Endodermal cell (in vitro differentiated cells): ENCODE data around the gene DCC. TPM values are rescaled to one million over a fixed set of nuclear protein-coding genes. Genes with fewer than 3 reads are reported as not detected.

Source experiments
- DNase-seq: peaks from one replicate; pipeline ENCODE4 v3.0.0-alpha.2; 2017
- H3K27ac ChIP-seq: 2 replicates; pipeline ENCODE4 v1.5.1; 2013; ENCODE audit warnings: mild to moderate bottlenecking, low read depth, low read length, moderate library complexity
- H3K27me3 ChIP-seq: 2 replicates; pipeline ENCODE4 v1.6.1; 2013; ENCODE audit warnings: mild to moderate bottlenecking, low read length, moderate library complexity; ENCODE audit not compliant: insufficient read depth, control insufficient read depth, poor library complexity, severe bottlenecking
- H3K36me3 ChIP-seq: 2 replicates; pipeline ENCODE4 v1.7.0; 2013; ENCODE audit warnings: mild to moderate bottlenecking, low read length, moderate library complexity; ENCODE audit not compliant: control insufficient read depth, insufficient read depth
- H3K4me1 ChIP-seq: one replicate; pipeline ENCODE4 v1.7.0; 2013; ENCODE audit warnings: low read length; ENCODE audit not compliant: control insufficient read depth, insufficient read depth
- H3K4me3 ChIP-seq: 2 replicates; pipeline ENCODE4 v1.5.1; 2013; ENCODE audit warnings: mild to moderate bottlenecking, low read length, moderate library complexity
- H3K9ac ChIP-seq: 2 replicates; pipeline ENCODE4 v1.6.1; 2013; ENCODE audit warnings: mild to moderate bottlenecking, low read length, moderate library complexity; ENCODE audit not compliant: poor library complexity, severe bottlenecking; ENCODE audit errors: extremely low read depth
- H3K9me3 ChIP-seq: 2 replicates; pipeline ENCODE4 v1.6.1; 2013; ENCODE audit warnings: mild to moderate bottlenecking, low read length, moderate library complexity; ENCODE audit not compliant: control insufficient read depth
- H3K27ac Mint-ChIP-seq: 2 replicates; pipeline ENCODE4 v1.8.0; 2020; ENCODE audit warnings: mixed read lengths
- H3K27me3 Mint-ChIP-seq: 2 replicates; pipeline ENCODE4 v1.8.0; 2021; ENCODE audit warnings: mild to moderate bottlenecking, mixed read lengths; ENCODE audit not compliant: insufficient read depth
- H3K36me3 Mint-ChIP-seq: 2 replicates; pipeline ENCODE4 v1.8.0; 2020; ENCODE audit warnings: low read depth, mixed read lengths
- H3K4me1 Mint-ChIP-seq: 2 replicates; pipeline ENCODE4 v1.8.0; 2020; ENCODE audit warnings: mixed read lengths
- H3K4me3 Mint-ChIP-seq: 2 replicates; pipeline ENCODE4 v1.8.0; 2020; ENCODE audit warnings: mild to moderate bottlenecking, moderate library complexity, mixed read lengths
- H3K9me3 Mint-ChIP-seq: 2 replicates; pipeline ENCODE4 v1.8.0; 2020; ENCODE audit warnings: mild to moderate bottlenecking, mixed read lengths
- WGBS, 2 experiments: methylation state at CpG; one replicate each; pipeline versions ENCODE4 v1.1.5 to v1.1.7; 2013; ENCODE audit warnings: missing lambda C conversion rate in 2 of 2, mixed read lengths in 1 of 2; ENCODE audit not compliant: insufficient coverage in 1 of 2, insufficient read length in 1 of 2; 5-methylcytosine and 5-hydroxymethylcytosine counted together
- total RNA-seq, 2 donors: library from RNA; stranded (reverse); fragmentation: NEBNext Ultra II Directional in 1 of 2; extraction: Animal tissue kit (Norgen Biotek cat#: 25700) in 1 of 2; gene quantifications; 2 replicates in 1 of 2; 3 replicates in 1 of 2; pipeline ENCODE4 v1.2.1, GENCODE V29; 2021
- TF ChIP-seq, protein P1 (sequence below): fragments of 200-600 bp; sonication (generic); conservative IDR thresholded peaks from 2 replicates; pipeline ENCODE4 v1.5.0; 2021; ENCODE audit warnings: antibody characterized with exemption, mild to moderate bottlenecking

Gene DCC
- total RNA-seq, 2 donors from 2014 or later, result 0.77 to 0.97 TPM

DNA sequence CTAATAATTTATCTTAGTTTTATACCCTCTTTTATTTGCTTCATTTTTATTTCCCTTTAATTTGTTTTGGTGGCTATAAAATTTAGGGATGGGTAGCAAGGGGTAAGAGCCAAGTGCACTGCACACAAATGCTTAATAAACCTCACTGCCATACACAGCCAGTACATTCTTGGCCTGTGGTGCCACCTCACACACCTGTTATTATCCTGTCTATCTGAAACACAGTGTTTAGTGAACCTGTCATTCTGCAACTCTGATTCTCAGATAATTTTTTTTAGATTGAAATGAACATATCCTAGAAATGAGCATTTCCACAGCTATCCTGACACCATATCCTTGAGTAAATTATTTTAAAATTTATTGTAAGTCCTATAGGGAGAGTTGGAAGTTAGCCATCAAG, 807.5 kb downstream of the DCC start:
- no peak overlapping the region for H3K4me3 ChIP-seq
- H3K27me3 ChIP-seq, result no peaks in the 10 kb centered on the region
- H3K4me3 Mint-ChIP-seq, result no peak overlapping the region
- no peaks in the 10 kb centered on the region for H3K27me3 Mint-ChIP-seq
- H3K4me1 Mint-ChIP-seq, result no peaks in the 10 kb centered on the region
- no peaks in the 10 kb centered on the region for H3K36me3 ChIP-seq
- H3K27ac ChIP-seq, result peak overlapping the region; percentile 66
- TF ChIP-seq, protein P1, sequence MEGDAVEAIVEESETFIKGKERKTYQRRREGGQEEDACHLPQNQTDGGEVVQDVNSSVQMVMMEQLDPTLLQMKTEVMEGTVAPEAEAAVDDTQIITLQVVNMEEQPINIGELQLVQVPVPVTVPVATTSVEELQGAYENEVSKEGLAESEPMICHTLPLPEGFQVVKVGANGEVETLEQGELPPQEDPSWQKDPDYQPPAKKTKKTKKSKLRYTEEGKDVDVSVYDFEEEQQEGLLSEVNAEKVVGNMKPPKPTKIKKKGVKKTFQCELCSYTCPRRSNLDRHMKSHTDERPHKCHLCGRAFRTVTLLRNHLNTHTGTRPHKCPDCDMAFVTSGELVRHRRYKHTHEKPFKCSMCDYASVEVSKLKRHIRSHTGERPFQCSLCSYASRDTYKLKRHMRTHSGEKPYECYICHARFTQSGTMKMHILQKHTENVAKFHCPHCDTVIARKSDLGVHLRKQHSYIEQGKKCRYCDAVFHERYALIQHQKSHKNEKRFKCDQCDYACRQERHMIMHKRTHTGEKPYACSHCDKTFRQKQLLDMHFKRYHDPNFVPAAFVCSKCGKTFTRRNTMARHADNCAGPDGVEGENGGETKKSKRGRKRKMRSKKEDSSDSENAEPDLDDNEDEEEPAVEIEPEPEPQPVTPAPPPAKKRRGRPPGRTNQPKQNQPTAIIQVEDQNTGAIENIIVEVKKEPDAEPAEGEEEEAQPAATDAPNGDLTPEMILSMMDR, result no peak
- no peak overlapping the region for H3K9ac ChIP-seq
- H3K36me3 Mint-ChIP-seq, result no peaks in the 10 kb centered on the region
- no peaks in the 10 kb centered on the region for H3K4me1 ChIP-seq
- no peak overlapping the region for H3K27ac Mint-ChIP-seq
- H3K9me3 ChIP-seq, result no peaks in the 10 kb centered on the region
- no peaks in the 10 kb centered on the region for H3K9me3 Mint-ChIP-seq
- DNase-seq, result no peak

DNA sequence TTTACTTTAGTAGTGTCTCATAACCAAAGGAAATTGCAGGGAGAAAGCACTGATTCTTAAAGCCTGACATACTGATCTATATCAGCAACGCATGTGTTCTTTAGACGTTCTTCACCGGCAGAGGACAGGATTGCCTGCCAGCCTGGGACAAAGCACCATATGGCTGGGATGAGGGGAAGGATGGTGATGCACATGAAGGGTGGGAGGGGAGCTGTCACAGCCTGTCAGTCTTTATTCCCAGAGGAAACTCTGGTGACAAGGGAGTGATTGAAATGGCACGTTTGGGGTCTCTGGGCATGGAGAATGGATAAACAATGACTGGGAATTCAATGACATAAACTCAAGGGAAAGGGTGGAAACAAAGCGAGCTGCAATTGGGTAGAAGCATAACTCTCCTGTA, 808.1 kb downstream of the DCC start:
- H3K36me3 Mint-ChIP-seq, result no peaks in the 10 kb centered on the region
- H3K36me3 ChIP-seq, result no peaks in the 10 kb centered on the region
- peak overlapping the region; percentile 66 for H3K27ac ChIP-seq
- no peaks in the 10 kb centered on the region for H3K27me3 ChIP-seq
- H3K27me3 Mint-ChIP-seq, result no peaks in the 10 kb centered on the region
- no peak overlapping the region for H3K27ac Mint-ChIP-seq
- TF ChIP-seq, protein P1, result no peak
- no peaks in the 10 kb centered on the region for H3K4me1 ChIP-seq
- no peaks in the 10 kb centered on the region for H3K9me3 ChIP-seq
- H3K9me3 Mint-ChIP-seq, result no peaks in the 10 kb centered on the region
- no peak overlapping the region for H3K4me3 Mint-ChIP-seq
- DNase-seq, result no peak
- no peak overlapping the region for H3K4me3 ChIP-seq
- WGBS, 2 experiments, result 84 to 85% methylated on average over 2 to 5 of the region's 5 CpGs
- no peak overlapping the region for H3K9ac ChIP-seq
- no peaks in the 10 kb centered on the region for H3K4me1 Mint-ChIP-seq

DNA sequence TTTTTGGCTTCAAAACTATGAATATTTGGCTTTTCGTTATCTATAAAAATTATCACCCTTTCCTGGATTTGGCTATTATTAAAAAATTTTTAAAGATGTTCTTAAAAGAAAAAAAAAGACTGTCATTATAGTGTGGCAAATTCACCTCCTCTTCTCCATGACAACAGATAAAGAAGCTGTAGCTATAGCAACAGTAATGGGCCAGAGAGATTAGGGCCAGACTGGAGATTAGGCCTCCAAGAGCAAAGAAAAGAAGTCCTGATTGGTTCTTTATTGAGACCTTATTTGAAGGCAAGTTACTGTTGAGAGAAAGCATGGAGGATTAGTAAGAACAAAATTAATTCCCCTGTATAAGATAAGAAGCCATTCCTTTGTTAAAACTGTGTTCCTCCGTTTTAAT, 812.5 kb downstream of the DCC start:
- Mint-ChIP-seq H3K27me3 (no peaks in the 10 kb centered on the region), H3K4me3 (no peak overlapping the region), H3K4me1 (no peaks in the 10 kb centered on the region), H3K9me3 (no peaks in the 10 kb centered on the region), H3K27ac (no peak overlapping the region), H3K36me3 (no peaks in the 10 kb centered on the region)
- Histone ChIP-seq H3K4me1 (no peaks in the 10 kb centered on the region), H3K27ac (no peak overlapping the region), H3K36me3 (no peaks in the 10 kb centered on the region), H3K27me3 (no peaks in the 10 kb centered on the region), H3K9ac (no peak overlapping the region), H3K9me3 (no peaks in the 10 kb centered on the region), H3K4me3 (no peak overlapping the region)
- no peak for DNase-seq
- WGBS, 2 experiments, result 82 to 100% methylated on average over 1 to 2 of the region's 2 CpGs
- TF ChIP-seq, protein P1, result no peak
